ENCODE results near the gene CHN2. TPM values are rescaled to one million over a fixed set of nuclear protein-coding genes. Genes with fewer than 3 reads are reported as not detected.

CHN2 gene
- total and polyA plus RNA-seq, 2 donors (not counting 1 experiment from before 2014, with no cell fraction given), result 0.86 to 1.4 TPM

GRCh38 chr7:29325476-29325875, 130.9 kb downstream of the CHN2 start:
- H3K4me3 ChIP-seq (ENCODE audit: control extremely low read depth in 1 of 5, extremely low read depth in 1 of 5, insufficient read depth in 1 of 5, low read depth in 2 of 5, low read length in 4 of 5), result no peak overlapping the region
- H3K4me1 Mint-ChIP-seq, result peaks cover 6% of the 10 kb centered on the region

GRCh38 chr7:29326864-29327263, 132.3 kb downstream of the CHN2 start:
- H2AFZ ChIP-seq (ENCODE audit: insufficient read depth, low read depth, low read length, poor library complexity, severe bottlenecking), result no peak overlapping the region
- H3K4me3 ChIP-seq (ENCODE audit: control extremely low read depth in 1 of 5, extremely low read depth in 1 of 5, insufficient read depth in 1 of 5, low read depth in 2 of 5, low read length in 4 of 5), result no peak overlapping the region
- intact Hi-C loops (cut with micrococcal nuclease), result no loop called here
- H3K27me3 ChIP-seq (replicated peaks in 1 of 4; ENCODE audit: control extremely low read depth in 1 of 4, control insufficient read depth in 3 of 4, insufficient read depth in 4 of 4, low read length in 3 of 4), result peaks cover 0 to 5% (median 0%) of the 10 kb centered on the region in 4 experiments
- H3K9me3 ChIP-seq (ENCODE audit: control extremely low read depth in 1 of 3, control insufficient read depth in 2 of 3, insufficient read depth in 1 of 3, low read length in 2 of 3), result no peaks in the 10 kb centered on the region
- TF ChIP-seq CTCF (IDR thresholded peaks at IDR 0.05) (no peak), EZH2 (IDR thresholded peaks at IDR 0.05; ENCODE audit: borderline replicate concordance, insufficient read depth, low read depth, low read length, poor library complexity, severe bottlenecking) (no peak)
- DNase-seq, result no peak
- Mint-ChIP-seq H3K27ac (no peak overlapping the region), H3K9me3 (ENCODE audit: insufficient read depth) (no peaks in the 10 kb centered on the region), H3K4me3 (no peak overlapping the region), H3K4me1 (peaks cover 2% of the 10 kb centered on the region), H3K27me3 (peaks cover 10% of the 10 kb centered on the region)
- no peak for ATAC-seq (ENCODE audit: low read depth)
- ChIA-PET CTCF (interaction anchor here (1.0 kb wide), 1 partner anchor 9 kb away, joined by 4 read pairs; no protein-coding TSS in a partner anchor), POLR2A (no interaction called here)
- no peaks in the 10 kb centered on the region for H3K4me1 ChIP-seq (ENCODE audit: control insufficient read depth in 2 of 2, insufficient read depth in 2 of 2, low read length in 2 of 2)
- H3K9ac ChIP-seq (ENCODE audit: low read length), result no peak overlapping the region
- no peak overlapping the region for H3K4me2 ChIP-seq (replicated peaks; ENCODE audit: low read depth, low read length, poor library complexity, severe bottlenecking)
- H3K36me3 ChIP-seq (replicated peaks in 1 of 2; ENCODE audit: control extremely low read depth in 1 of 2, control insufficient read depth in 1 of 2, extremely low read depth in 1 of 2, insufficient read depth in 2 of 2, low read length in 1 of 2), result no peaks in the 10 kb centered on the region
- H3K27ac ChIP-seq (ENCODE audit: low read length in 2 of 2), result no peak overlapping the region
- no peaks in the 10 kb centered on the region for H4K20me1 ChIP-seq (ENCODE audit: control insufficient read depth, insufficient read depth, low read length, poor library complexity, severe bottlenecking)
- H3K79me2 ChIP-seq (ENCODE audit: control insufficient read depth, insufficient read depth, low read length), result no peaks in the 10 kb centered on the region
- WGBS (ENCODE audit: insufficient coverage), result no CpG with 5 or more reads among the region's 1 CpG

More at GRCh38 chr7:29325476-29325875, 130.9 kb downstream of the CHN2 start:
- intact Hi-C loops (cut with micrococcal nuclease), result no loop called here
- WGBS (ENCODE audit: insufficient coverage), result 100% methylated on average over 1 of the region's 2 CpGs
- Mint-ChIP-seq H3K27ac (no peak overlapping the region), H3K9me3 (ENCODE audit: insufficient read depth) (no peaks in the 10 kb centered on the region), H3K4me3 (no peak overlapping the region), H3K27me3 (peaks cover 10% of the 10 kb centered on the region)
- ATAC-seq (ENCODE audit: low read depth) (no peak), DNase-seq (no peak)
- H3K4me2 ChIP-seq (replicated peaks; ENCODE audit: low read depth, low read length, poor library complexity, severe bottlenecking), result no peak overlapping the region
- no peak overlapping the region for H3K9ac ChIP-seq (ENCODE audit: low read length)
- no peaks in the 10 kb centered on the region for H3K36me3 ChIP-seq (replicated peaks in 1 of 2; ENCODE audit: control extremely low read depth in 1 of 2, control insufficient read depth in 1 of 2, extremely low read depth in 1 of 2, insufficient read depth in 2 of 2, low read length in 1 of 2)
- no peak overlapping the region for H3K27ac ChIP-seq (ENCODE audit: low read length in 2 of 2)
- H3K27me3 ChIP-seq (replicated peaks in 1 of 4; ENCODE audit: control extremely low read depth in 1 of 4, control insufficient read depth in 3 of 4, insufficient read depth in 4 of 4, low read length in 3 of 4), result peaks cover 0 to 5% (median 0%) of the 10 kb centered on the region in 4 experiments
- no peaks in the 10 kb centered on the region for H3K79me2 ChIP-seq (ENCODE audit: control insufficient read depth, insufficient read depth, low read length)
- H4K20me1 ChIP-seq (ENCODE audit: control insufficient read depth, insufficient read depth, low read length, poor library complexity, severe bottlenecking), result no peaks in the 10 kb centered on the region
- POLR2A ChIA-PET, result no interaction called here
- CTCF ChIA-PET, result no interaction called here
- H3K4me1 ChIP-seq (ENCODE audit: control insufficient read depth in 2 of 2, insufficient read depth in 2 of 2, low read length in 2 of 2), result peaks cover 3% of the 10 kb centered on the region in 2 donors
- no peak overlapping the region for H2AFZ ChIP-seq (ENCODE audit: insufficient read depth, low read depth, low read length, poor library complexity, severe bottlenecking)
- TF ChIP-seq CTCF (IDR thresholded peaks at IDR 0.05) (no peak), EZH2 (IDR thresholded peaks at IDR 0.05; ENCODE audit: borderline replicate concordance, insufficient read depth, low read depth, low read length, poor library complexity, severe bottlenecking) (no peak)
- H3K9me3 ChIP-seq (ENCODE audit: control extremely low read depth in 1 of 3, control insufficient read depth in 2 of 3, insufficient read depth in 1 of 3, low read length in 2 of 3), result no peaks in the 10 kb centered on the region

Data from B cell (primary cell).